ENCODE data around the gene RPS5.
"Not testable (repeated sequence)": the region's sequence is repeated elsewhere in the genome, so short reads cannot be mapped to it uniquely, and the experiment has no call there.

The RPS5 gene

DNA sequence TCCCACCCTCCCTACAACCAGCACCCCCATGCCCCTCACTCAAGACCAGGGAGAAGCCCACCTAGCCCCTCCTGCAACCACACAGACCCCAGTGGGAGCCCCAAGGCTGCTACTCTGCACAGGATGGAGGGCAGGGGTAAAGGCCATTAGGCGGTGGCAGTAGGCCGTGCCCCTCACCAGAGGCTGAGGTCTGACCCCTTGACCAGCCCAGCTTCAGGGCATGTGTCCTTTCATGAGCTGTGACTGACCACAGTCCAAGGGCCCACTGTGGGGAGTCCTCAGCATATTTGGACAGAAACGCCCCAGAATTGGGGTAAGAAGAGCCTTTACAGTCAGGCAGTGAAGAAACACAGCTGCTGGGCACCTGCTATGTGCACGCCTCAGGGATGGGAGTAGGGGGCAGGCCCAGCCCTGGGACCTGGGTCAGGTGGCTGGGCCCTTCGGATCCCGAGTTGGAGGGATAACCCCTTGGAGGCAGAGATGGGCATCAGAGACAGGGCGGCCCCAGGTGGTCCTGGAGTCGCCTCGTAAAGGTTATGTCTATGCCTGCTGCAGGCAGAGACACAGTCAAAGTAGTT lies 1.7 kb upstream of the RPS5 start:
- no peak for DNase-seq (ENCODE audit: low spot score)

DNA sequence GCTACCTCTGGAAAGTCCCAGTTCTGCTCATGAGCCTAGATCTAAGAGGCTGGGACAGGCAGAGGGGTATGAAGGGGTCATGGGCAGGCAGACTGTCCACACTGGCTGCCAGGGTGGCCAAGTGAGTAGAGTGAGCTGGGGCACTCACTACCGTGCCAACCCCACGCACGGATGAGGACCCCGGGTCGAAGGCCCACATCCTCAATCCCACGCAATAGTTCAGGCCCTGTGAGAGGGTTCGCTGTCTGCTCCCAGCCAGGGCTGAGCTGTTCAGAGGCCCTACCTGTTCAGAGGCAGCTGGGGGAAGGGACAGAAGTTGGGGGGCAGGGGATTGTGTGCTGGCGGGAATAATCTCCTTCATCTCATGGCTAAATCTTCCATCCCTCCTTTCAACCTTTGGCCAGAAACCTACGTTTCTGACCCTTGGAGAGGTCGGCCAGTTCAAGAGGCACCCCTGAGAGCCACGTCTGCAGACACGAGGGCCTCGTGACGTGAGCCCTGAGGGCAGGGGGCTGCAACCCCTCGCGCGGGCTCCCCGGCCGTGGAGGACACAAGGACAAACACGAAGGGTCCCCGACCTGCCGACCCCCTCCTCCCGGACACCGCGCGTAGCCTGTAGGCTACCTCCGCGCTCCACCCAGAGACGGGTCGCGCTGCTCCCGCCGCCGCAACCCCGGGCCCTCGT lies 1.0 kb upstream of the RPS5 start:
- no peak for DNase-seq (ENCODE audit: low spot score)

DNA sequence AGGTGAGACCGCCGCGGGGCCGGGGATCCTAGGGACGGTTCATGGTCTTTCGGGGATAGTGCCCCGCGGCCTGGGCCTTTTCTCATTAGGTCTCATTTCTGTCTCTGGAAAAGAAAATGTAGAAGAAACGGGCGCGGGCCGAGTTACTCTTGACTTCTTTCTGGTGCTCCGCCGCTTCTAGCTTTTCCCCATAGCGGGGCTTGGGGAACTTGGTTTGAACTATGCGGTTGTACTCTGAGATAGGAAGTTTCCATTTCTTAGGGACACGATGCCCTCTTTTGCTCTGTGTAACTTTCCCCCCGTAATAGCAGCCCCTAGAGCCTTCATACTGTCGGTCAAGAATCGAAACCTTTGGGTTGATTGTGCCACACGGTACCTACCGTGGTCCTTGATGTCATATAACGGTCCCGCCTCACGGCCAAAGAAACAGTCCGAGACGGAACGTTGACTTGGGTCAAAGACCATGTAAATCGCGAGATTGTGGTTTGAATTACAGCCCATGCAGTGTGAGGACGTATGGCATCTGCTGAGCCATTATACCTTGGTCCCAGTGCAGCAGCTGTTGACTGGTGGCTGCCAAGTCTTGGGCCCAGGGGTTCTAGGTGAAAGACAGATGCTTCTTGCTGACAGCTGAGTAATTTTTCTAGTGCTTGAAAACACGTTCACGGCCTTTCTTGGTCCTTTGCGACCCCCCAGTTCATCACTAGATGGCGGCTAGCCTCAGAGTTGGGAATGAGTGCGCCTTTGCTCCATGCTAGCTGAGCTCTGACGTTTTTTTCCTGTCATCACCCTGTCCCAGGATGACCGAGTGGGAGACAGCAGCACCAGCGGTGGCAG lies 487 bp downstream of the RPS5 start:
- no peak for DNase-seq (ENCODE audit: low spot score)

DNA sequence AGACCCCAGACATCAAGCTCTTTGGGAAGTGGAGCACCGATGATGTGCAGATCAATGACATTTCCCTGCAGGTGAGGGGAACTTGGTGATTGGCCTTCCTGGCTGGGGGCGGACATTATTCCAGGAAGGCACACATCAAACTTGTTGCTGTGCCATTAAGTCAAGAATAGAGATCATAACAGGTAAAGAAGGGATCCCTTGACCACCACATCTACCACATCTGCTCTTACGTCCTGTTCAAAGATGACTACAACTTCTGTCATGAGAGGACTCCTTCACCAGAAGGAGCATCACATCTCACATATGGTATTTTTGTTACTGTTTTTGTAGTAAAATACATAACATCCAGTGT lies 1.1 kb downstream of the RPS5 start:
- DNase-seq (ENCODE audit: low spot score), result no peak

DNA sequence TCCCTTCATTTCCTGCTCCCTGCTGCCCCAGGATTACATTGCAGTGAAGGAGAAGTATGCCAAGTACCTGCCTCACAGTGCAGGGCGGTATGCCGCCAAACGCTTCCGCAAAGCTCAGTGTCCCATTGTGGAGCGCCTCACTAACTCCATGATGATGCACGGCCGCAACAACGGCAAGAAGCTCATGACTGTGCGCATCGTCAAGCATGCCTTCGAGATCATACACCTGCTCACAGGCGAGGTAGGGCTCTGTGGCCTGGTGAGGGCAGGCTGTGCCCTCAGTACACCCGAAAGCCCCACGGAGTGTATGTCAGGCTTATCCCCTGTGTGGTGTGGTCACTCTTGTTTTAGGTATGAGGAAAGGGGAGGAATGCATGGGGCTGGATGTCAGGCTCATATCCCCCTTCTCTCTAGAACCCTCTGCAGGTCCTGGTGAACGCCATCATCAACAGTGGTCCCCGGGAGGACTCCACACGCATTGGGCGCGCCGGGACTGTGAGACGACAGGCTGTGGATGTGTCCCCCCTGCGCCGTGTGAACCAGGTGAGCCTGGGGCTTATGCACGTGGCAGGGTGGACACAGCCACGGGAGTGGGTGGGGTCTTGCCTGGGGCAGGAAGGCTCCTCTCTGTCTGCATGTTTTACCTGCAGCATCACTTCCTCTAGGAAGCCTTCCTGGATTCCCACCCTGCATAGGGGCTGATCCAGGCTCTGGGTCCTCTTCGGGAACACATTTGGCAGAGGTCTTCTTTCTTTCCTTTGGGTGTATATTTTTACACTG lies 6.1 kb downstream of the RPS5 start:
- no peak for DNase-seq (ENCODE audit: low spot score)

DNA sequence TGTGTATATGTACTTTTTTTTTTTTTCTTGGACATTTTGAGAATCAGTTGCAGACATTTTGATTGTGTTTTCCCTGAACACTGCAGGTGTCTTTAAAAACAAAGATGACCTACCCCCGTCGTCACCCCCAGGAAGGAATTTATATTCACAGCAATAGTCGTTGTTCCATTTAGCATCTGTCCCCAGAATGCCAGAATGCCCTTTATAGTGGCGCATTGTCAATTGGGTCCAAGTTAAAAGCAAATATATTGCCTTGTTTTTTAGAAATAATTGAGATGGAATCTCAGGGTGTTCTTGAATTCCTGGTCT lies 6.6 kb downstream of the RPS5 start:
- DNase-seq (ENCODE audit: low spot score), result no peak

DNA sequence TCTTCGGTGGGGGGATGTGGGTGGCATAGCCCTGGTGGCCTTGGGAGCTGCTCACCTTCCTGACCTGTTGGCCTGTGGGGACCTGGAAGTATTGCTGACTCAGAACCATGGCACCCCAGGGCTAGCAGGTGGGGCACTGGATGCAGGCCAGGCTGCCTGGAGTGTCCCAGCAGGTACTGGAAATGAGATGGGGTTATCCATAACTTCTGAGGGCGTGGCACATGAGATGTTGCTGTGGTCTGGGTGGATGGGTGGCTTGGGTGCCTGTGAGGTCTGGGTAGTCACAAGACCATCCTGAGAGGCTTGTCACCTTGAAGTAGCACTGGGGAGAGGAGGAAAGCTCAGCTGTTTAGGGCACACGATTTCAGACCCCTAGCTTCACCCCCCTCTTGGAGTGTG lies 7.8 kb downstream of the RPS5 start:
- DNase-seq (ENCODE audit: low spot score), result no peak

DNA sequence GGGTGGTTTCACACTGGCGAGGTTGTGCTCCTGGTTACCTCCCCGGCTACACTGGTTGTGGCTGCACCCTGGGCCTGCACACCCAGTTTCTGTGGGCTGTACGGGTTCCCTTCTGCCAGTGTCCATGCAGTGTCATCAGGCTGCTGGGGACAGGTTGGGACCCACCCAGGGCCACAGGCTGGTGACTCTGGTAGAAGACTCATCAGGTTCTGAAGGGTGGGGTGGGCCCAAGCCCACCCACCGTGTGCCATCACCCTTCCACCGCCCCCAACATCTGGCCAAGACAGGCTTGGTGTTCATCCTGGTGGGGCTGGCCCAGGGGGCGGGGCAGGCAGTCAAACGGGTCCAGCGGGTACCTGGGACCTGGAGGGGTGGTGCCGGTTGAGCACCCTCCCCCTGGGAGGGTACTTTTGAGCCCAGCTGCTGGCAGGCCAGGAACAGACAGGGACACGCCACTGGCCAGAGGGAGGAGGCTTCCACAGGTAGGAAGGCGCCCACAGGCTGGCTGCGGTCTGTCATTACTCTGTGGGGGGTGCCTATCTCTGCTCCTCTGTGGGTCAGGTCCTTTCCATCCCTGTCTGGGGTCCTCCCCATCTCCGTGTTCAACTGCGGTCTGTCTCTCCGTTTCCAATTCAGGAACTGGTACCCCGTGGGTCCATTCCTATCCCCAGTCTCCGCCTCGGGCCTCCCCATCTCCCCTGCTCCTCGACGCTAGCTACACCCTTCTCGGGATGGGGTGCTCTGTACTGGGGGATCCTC lies 8.3 kb downstream of the RPS5 start, which contains the start of gene RNF225:
TSS of gene RNF225 (plus strand) at position 437 of the 759 bp plus-strand sequence. CDS start 434 bp downstream, outside the sequence.
- peak; percentile 76 for DNase-seq (ENCODE audit: low spot score)

DNA sequence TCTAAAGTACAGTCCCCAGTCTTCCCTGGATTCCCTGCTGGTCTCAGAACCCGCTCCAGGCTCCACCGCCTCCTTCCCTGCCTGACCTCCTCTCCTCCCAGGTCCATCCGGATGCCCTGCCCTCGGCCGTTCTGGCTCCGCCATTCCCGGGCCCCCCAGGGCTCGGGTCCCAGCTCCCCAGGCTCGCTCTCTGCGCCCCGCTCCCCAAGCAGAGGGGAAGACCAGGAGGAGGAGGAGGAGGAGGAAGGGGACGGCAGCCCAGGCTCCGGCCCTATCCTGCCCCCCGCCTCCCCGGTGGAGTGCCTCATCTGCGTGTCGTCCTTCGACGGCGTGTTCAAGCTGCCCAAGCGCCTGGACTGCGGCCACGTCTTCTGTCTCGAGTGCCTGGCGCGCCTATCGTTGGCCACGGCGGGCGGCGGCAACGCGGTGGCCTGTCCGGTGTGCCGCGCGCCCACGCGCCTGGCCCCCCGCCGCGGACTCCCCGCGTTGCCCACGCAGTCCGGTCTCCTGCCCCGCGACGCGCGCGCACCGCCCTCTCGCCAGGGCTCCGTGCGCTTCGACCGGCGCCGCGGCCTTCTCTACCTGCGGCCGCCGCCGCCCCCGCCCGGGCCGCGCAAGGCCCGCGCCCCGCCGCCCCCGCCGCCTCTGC lies 9.0 kb downstream of the RPS5 start:
- peak; percentile 35 for DNase-seq (ENCODE audit: low spot score)

DNA sequence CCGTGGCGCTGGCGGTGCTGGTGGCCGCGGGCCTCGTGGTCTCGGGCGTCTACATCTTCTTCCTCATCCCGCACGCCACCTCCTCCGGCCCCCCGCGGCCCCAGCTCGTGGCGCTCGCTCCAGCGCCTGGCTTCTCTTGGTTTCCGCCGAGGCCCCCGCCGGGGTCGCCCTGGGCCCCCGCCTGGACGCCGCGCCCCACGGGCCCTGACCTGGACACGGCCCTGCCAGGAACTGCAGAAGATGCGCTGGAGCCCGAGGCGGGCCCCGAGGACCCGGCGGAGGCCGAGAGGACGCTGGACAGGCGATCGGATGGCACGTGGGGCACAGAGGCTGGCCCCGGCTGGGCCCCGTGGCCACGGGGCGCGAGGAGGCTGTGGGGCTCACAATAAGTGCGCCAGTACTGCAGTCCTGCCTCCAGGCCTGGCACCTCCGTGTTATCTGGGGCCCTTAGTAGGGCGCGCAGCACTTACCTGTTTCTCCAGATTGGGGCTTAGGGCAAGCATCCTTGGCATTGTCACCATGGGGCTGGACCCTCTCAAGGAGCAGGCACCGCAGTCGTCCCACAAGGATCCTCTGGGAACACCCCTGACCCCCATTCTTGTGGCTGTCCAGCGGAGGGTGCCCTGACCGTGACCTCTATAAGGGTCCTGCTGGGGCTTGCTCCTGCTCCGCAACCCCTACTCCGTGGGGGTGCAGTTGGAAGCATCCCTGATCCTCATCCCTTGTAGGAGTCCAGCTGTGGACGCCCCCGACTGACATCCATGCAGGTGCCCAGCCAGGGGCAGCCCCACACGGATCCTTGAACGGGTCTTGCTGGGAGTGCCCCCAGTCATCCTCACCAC lies 9.8 kb downstream of the RPS5 start:
- DNase-seq (ENCODE audit: low spot score), result peak; percentile 26

DNA sequence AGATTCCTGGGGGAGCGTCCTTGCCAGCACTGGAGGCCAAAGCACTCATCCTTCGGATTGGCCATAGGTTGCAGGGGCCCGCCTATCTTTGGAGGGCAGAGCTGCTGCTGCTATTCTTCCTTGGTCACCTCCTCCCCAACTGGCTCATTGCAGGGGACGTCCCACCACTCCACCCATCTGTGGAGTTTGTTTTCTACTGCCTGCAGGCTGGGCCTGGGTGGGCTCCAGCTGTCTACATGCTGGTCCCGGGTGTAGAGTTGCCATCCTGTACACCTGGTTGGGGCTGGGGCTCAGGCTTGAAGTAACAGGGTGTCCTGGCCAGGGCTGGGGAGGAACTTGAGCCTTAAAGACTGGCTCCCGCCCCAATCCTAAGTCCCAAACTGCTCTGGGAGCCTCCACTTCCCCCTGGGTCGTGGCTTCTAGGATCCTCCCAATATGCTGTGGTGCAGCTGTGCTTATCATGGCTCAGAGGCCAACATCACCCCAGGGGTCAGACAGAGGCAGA lies 10.5 kb downstream of the RPS5 start:
- no peak for DNase-seq (ENCODE audit: low spot score)

DNA sequence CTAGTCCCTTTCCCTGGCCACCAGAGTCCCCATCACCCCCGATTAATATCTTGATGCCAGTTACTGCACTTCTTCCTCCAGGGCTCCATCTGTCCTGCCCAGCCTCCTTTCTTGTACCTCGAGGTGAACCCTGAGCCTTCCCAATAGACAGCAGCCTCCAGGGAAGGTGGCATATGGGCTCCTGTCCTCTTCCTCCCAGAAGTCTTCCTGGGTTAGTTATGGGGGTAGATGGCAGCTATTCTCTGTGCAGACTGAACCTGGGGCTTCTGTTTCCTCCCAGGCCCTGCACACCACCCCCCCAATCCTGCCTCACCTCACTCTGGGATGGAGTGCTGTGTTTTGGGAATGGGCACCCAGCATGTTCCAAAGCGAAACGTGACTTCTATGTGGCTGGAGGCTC lies 11.0 kb downstream of the RPS5 start:
- no peak for DNase-seq (ENCODE audit: low spot score)

DNA sequence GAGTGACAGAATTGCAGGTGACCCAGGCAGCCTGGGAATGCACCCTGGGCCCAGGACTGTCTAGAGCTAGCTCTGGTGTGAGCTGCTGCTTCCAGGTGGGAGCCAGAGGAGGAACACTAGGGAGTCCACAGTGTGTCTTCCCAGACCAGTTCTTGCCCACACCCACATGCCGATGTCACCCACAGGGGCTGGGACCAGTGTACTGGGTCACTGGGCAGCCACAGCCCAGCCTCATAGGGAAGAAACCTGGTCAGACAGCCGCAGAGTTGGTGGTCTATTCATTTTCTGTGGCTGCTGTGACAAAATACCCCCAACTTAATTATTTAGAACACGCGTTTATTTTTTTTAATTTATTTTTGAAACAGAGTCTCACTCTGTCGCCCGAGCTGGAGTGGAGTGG lies 11.5 kb downstream of the RPS5 start:
- no peak for DNase-seq (ENCODE audit: low spot score)

DNA sequence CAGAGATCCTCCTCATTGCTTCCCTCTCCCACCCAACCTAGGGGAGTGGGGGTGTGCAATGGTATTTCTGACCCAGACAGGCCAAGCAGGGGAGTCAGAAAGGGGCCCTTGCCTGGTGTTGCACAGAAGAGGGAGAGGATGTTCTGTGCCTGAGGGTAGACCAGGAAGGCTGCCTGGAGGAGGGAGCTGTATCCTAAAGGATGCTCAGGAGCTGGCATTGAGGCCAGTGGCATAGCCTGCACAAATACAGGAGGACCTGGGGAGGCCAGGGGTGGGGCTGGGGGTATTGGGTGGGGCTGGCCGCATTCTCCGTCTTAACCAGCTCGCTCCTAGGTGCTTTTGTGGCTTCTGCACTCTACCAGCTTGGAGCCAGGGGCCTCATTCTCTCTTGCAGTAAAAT lies 12.8 kb downstream of the RPS5 start:
- DNase-seq (ENCODE audit: low spot score), result no peak

DNA sequence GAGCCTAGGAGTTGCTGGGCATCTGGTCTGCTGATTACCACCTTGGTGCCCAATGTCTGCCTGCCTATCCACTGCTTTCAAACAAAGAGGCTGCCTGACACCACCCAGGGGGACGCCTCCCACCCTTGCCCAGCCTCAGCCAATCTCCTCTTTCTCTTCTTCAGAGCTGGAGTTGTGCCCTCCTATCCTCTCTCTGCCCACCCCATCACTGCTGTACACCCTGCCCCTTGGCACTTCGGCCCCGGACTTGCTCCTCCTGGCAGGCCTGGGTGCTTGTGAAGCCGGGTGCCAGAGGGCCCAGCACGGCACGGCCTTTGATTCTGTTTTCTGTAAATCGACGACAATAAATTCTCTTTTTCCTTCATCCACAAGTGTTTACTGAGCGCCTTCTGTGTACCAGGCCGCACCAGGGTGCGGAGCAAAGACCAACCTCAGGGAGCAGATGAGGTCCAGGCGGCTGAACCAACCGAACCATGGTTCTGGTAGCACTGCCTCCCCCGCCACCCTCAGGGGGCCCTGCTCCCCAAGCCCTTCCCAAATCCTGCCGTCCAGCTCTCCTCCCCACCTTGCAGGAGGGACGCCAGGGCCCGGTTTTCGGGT lies 13.3 kb downstream of the RPS5 start:
- no peak for DNase-seq (ENCODE audit: low spot score)

DNA sequence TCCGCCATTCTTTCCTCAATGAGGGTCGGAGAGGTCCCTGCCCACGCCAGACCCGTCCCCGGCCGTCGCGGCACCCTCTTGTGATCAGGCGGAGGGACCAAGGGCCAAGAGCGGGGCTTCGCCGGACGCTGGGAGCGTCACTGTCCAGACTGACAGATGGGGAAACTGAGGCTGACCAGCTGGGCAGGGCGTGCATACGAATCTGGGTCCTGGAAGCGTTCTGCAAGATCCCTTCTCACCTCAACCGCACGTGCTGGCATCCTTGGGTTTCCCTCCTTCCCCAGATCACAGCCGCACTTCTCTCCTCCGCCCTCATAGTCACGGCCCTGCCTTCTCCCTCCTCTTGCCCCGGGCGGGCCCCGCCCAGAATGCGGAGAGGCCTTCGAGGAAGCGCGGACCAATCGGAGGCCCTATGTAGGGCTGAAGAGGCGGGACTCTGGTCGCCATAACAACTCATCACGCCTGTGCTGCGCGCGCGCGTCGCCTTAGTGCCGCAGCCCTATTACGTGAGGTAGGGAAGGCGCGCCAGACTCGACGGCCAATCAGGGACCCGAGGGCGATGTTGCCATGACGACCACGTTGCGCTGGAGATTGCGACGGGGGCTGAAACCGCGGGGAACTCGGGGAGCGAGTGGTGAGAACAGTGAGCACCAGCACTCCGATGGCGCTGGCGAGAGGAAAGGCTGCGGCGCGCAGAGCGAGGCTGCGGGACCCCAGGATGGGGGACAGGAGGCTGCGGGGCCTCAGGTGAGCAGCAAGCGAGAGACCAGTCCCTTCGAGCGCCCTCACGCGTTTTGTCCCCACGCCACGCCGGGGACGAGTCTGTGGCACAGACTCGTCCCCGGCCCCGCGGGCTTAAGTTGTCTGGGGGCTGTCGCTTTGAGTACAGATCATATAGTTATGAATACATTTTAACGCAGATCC lies 14.1 kb downstream of the RPS5 start:
- DNase-seq (ENCODE audit: low spot score), result peak; percentile 97

DNA sequence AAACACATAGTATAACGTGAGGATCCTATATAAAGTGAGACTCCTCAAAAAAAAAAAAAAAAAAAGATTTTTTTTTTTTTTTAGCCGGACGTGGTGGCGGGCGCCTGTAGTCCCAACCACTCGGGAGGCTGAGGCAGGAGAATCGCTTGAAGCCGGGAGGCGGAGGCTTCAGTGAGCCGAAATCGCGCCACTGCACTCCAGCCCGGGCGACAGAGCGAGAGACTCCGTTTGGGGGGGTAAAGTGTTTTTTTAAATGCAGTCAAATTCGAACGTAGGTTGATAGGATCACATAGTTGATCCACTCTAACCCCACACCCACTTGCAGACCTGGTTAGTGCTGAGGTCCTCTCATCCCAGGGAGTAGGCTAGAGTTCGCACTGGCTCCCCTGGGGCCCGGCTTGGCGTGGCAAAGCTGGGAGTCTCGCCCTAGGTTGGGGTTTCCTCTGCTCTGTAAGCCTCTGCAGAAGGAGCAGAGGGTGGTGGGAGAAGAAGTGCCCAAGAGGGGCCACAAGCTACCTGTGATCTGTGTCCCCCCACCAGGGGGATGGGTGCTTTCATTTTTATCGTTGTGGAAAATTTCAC lies 14.9 kb downstream of the RPS5 start:
- no peak for DNase-seq (ENCODE audit: low spot score)

DNA sequence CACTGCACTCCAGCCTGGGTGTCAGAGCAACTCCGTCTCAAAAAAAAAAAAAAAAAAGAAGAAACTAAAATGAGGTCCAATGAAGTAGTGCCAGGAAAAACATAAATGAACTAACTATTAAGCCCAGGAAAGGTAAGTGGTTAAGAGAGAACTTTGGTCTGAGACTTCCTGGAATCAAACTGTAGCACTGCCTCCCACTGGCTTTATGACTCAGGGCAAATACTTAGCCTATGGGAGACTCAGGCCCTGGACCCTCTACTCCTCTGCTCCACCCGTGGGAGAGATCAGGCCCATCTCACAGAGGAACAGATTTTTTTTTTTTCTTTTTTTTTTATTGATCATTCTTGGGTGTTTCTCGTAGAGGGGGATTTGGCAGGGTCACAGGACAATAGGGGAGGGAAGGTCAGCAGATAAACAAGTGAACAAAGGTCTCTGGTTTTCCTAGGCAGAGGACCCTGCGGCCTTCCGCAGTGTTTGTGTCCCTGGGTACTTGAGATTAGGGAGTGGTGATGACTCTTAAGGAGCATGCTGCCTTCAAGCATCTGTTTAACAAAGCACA lies 16.9 kb downstream of the RPS5 start:
- not testable (repeated sequence) for DNase-seq (ENCODE audit: low spot score)
